GM04504 (cell line): ENCODE measurements around the gene PHYH.
A peak's percentile ranks its signal among the peaks of the same experiment; 100 is the strongest.
"Not testable (repeated sequence)": the region's sequence is repeated elsewhere in the genome, so short reads cannot be mapped to it uniquely, and the experiment has no call there.

Experiments
- DNase-seq: peaks from one replicate; pipeline ENCODE4 v3.0.0-alpha.2; 2012; ENCODE audit warnings: low read depth

The PHYH gene

DNA sequence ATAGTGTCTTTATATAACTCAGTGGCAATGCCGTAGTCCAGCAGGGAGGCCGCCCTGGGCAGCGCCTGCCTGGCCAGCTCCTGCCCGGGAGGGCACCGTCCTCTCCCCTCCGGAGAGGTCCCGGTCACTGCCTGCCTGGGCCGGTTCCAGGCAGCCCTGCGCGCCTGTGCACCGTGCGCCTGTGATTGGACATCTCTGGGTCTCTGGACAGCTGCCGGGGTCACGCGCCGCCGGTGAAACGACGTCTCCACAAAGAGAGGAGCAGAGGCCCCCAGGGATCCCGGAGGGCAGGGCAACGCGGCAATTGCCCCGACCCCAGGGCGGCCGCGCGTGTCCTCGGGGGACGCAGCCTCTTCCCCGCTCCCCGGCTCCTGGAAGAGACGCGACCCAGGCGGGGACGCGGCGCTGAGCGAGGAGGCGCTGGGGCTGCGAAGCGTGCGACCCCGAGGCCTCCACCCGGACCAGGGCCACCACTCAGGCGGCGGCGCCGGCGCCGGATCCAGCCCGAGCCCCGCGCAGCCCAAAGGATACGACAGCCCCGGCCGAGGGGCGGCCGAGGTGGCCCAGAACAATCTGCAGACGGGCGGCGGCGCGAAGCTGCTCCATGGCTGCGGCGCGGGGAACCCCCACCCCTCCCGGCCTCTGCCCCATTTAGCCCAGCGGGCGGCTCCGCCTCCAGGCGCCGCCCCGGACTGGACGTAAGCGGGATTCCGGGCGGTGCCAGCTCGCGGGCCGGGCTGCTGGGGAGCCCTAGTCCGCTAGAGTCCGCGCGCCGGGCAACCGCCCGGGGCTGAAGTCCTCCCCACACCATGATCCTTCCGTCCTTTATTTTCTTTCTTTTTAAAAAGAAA is at the start of gene PHYH:
TSS of gene PHYH (minus strand) at position 628 of the 851 bp plus-strand sequence. CDS start at position 606, 22 bp downstream.
- peak; percentile 68 for DNase-seq

DNA sequence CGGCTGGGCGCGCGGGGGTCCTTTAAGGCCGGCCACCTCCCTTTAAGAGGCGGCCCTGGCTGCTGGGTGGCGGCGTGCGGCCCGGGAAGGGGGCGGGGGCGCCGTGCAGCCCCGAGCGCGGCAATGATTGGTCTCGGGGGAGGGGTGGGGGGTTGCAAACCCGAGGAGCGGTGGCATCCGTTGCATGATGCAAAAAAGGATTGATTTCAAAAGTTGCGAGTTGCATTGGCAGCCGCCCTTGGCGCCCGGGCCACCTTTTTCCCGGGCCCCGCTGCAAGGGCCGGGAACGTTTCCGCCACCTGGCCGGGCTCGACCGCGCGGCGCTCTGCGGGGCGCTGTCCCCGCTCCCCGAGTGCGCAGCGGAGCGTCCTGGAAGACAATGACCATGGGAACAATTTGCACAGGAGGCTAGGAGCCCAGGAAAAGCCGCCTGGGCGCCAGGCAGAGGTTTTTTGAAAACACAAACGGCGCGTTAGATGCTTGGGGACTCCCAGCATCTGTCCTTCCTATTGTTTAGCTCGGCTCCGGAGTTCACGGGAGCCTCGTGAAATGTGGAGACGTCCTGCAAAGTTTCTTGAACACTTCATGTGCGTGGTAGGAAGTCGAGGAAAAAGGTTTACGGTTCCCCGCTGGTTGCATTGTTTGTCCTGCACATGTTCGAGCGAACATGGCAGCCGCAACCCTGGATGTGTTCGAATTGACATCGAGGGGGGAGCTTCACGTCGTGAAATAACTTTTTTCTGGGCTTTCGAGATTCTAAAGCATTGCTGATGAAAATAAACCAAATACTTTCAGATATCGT is 48.6 kb upstream of the PHYH start, which contains the start of gene SEPHS1:
TSS of gene SEPHS1 (minus strand) at position 78 of the 802 bp plus-strand sequence. CDS start 3,343 bp downstream, outside the sequence.
- no peak for DNase-seq

DNA sequence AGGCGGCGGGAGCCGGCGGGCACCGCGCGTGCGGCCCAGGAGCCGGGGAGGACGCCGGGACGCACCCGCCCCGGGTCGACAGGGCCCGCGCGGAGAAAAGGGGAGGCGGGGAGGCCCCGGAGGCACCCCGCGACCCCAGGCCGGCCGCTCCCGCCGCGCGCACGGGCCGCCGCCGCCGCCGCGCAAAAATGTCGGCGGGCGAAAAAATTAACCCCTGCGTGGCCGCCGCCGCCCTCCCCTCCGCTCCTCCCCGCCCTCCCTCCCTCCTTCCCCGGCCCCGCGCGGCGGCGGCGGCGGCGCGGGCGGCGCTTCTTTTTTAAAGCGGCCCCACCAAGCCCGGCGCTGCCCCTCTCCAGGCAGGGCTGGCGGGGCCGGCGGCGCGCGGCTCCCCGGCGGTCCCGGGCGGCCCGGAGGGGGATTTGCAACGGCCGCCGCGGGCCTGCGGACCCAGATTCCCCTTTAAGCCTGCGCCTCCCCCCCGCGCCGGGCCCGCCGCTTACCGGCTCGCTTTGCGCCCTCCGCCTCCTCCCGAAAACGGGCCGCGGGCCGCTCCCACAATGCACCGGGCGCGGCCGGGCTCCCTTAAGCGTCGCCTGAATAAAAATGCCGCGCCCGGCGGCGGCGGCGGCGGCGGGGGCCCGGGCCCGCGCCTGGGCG is 47.8 kb upstream of the PHYH start:
- no peak for DNase-seq

DNA sequence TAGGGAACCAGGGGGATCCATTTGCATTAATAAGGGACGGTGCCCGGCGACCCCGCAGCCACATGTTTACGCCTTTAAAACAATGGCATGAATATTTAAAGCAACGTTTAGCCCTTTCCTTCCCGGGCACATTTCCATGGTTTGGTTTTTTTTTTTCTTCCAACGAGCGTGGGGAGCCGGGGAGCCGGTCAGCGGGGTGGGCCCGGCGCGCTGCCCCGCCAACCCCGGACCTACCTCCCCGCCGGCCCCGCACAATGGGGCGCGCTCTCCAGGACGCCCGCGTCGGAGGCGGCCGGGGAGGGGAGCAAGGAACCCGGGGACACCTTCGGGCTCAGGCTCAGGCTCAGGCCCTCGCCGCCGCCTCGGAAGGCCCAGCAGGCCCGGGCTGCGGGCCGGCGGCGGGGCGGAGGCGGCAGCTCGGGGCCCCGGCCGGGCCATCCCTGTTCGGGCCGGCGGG is 47.2 kb upstream of the PHYH start:
- DNase-seq: no peak

- DNase-seq: peak; percentile 73
Measured at GRCh38 chr10:13346283-13347042, 46.6 kb upstream of the PHYH start.

DNA sequence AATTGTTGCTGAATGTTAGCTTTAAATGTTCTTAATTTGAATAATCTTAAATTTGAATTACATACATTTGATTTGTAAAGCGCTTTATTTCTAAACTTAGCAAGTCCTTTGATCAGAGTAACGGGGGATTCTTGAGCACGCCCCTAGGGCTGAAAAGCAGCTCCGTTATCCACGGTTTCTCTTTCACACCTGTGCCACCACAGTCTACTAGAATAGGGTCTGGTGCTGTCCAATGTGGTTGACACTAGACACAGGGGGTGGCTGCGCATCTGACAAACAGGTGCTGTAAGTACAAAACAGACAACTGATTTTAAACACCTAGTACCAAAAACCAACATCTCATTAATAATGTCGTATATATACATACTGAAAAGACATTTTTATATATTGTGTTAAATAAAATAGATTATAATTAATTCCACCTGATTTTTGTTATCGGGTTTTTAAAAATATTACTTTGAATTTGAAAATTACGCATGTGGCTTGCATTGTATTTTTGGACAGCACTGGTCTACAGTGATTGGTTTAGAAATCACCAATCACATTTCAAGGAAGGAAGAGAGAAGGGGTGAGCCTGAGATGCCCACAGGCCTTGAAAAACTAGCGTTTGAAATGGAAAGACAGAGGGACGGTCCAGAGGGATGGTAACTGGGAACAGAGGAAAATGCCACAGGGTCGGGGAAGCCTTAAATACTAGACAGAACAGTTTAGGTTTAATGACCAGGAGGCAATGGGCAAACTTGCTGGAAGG is 40.9 kb upstream of the PHYH start:
- no peak for DNase-seq

DNA sequence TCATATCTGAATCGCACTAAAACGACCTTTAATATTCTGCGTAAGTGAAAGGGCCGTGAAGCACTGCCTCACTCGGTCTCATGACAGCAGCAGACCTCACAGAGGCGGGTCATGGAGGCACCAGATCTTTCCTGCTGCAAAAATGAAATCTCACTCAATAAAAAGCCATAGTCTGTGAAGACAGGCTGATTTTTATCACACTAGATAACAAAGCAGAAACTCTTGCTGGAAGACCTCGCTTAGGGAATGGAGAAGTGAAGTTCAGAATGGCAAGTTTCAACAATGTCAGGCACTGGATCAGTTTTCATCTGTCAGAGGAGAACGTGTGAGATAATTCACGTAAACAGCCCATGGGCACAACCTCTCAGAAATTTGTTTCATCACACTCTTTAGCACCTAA is 40.2 kb upstream of the PHYH start:
- no peak for DNase-seq

DNA sequence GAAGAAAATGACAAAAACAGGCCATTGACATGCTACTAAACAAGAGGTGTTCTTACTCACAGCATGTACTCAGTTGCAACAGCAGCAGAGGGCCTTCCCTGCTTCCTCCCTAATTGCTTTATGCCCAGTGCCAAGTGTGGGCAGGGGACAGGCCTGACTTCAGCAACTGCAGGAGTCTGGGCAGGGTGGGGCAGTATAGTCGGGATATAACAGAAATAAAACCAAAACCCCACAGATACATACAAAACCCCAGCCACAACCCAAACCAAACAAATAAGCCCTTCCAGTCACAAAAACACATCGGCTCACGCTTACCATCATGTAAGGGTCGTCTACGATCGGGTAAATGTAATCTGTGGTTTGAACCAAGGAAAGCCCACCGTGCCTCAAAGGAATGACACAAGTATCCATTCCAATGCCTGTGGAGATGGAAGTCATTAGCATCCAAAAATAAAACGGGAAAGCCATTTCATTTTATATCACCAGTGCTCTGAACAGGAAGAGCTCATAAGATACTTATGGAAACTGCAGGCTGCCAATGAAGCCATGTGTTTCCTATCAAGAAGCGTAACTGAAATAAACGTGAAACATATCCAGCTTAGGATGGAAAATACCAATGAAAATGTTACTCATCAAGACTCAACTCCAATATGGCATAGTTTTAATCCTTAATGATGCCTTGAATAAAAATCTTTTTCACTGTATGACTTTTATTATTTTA is 38.7 kb upstream of the PHYH start:
- DNase-seq: peak; percentile 68

DNA sequence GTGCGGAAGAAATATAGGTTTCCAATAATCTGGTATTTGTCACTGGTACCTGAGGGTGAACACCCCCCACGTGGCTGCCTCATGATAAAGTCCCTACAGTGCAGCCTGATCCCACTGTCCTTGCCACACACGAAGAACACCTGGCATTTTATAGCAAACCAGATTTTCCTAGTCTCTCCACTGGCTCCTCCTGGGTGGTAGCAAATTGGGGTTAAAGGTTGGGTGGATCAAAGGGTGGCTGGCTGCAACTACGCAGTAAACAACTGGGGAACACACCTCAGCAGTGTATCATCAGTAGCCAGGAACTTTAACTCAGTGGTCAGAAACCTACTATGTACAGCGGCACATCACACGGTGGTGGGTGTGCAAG is 37.9 kb upstream of the PHYH start:
- no peak for DNase-seq

DNA sequence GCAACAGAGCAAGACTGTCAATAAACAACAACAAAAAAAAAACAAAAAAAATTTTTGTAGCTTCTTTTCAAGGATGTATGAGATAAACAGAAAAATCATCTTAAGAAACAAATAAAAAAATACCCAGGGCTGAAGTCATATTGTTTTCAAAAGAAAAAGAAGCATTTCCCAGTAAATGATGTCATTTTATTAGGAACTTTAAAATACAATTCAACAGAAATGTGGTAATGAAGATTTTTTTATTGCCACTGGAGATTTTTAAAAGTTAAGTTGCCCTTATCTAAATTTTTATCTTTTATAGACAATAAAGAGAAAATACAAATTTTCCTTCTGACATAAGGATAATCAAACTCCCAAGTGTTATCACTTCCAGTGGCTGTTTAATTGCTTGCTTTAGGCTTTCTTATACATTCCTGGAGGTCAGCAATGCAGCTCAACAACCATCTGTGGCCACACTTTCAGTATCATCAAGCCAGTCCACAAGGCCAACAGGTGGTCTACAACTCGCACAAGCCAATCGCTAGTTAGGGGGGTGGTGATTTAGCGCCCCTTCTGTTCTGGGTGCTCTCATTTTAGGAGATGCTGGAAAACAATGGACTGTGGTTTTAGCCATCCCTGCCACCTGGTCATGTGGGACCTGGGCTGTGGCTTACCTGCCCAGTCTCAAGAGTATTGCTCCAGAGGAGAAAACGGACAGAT is 37.4 kb upstream of the PHYH start:
- DNase-seq: no peak

GRCh38 chr10:13335881-13336280 is 36.0 kb upstream of the PHYH start:
- no peak for DNase-seq

DNA sequence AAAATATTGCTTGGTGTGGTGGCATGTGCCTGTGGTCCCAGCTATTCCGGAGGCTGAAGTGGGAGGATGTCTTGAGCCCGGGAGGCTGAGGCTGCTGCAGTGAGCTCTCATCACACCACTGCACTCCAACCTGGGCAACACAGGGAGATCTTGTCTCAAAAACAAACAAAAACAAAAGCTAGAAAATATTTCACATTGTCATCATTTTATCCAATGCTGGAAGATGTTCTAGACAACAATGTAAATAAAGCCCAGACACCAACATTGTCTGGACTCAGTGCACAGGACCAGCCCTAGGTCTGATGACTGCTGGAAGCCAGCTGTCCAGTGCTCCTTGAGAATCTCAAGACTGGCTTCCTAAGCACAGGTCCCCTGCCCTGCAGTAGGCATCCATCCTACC is 34.7 kb upstream of the PHYH start:
- DNase-seq: no peak

DNA sequence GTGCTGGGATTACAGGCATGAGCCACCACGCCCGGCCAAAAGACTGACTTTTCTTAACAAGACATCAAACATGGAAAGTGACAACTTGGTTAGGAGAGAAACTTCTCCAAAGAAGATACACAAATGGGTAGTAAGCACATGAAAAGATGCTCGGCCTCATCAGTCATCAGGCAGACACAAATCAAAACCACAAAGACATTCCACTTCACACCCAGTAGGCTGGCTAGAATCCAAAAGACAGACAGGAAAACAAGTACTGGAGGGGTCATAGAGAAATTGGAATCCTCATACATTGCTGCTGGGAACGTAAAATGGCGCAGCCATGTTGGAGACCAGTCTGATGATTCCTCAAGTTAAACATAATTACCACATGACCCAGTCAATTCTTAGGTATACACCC is 31.8 kb upstream of the PHYH start:
- DNase-seq: no peak

GRCh38 chr10:13330980-13331379 is 31.1 kb upstream of the PHYH start:
- DNase-seq: not testable (repeated sequence)

DNA sequence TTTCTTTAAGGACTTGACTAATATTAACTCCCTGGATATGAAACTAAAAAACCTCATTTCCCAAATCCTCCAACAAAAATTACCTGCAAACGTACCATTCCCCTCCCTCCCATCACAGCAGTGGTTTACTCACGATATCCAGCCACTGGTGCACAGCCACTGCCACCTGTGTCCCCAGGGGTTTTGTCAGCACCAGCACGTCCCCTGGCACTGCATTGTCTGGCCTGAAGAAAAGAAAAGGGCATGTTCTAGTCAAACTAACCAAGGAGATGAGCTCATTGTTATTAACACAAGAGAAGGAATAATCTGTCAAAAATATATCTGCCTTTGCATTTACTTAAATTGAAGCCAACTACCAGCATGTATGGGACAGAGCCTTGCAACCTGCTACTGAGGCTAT is 29.7 kb upstream of the PHYH start:
- no peak for DNase-seq

GRCh38 chr10:13328613-13329012 is 28.7 kb upstream of the PHYH start:
- no peak for DNase-seq

GRCh38 chr10:13328126-13328525 is 28.3 kb upstream of the PHYH start:
- DNase-seq: no peak

GRCh38 chr10:13327534-13327933 is 27.7 kb upstream of the PHYH start:
- no peak for DNase-seq

- DNase-seq: no peak
Measured at GRCh38 chr10:13322615-13323148, 22.8 kb upstream of the PHYH start.
